Fibroblast of upper back skin (primary cell): Measurements from ENCODE around the gene ZNF674.

ENCODE experiments used
- DNase-seq: peaks from one replicate; pipeline ENCODE4 v3.0.0-alpha.2; 2013

ZNF674 gene

GRCh38 chrX:46545111-46546005, at the start of gene ZNF674:
Gene ZNF674, minus strand, starts transcription at chrX:46545421. Its CDS starts 3,334 bp downstream, at chrX:46542087.
- peak; percentile 90 for DNase-seq

- peak; percentile 59 for DNase-seq
These were observed 44.9 kb upstream of the ZNF674 start for GRCh38 chrX:46589977-46590723.

- DNase-seq, result peak; percentile 87
These were observed 43.0 kb upstream of the ZNF674 start for GRCh38 chrX:46588263-46588662.

GRCh38 chrX:46587753-46588171, 42.5 kb upstream of the ZNF674 start:
- no peak for DNase-seq

GRCh38 chrX:46587158-46587557, 41.9 kb upstream of the ZNF674 start:
- peak; percentile 63 for DNase-seq

- no peak for DNase-seq
These were observed 39.5 kb upstream of the ZNF674 start for GRCh38 chrX:46584736-46585135.

GRCh38 chrX:46582966-46583365, 37.7 kb upstream of the ZNF674 start:
- DNase-seq, result peak; percentile 92

- peak; percentile 72 for DNase-seq
These were observed 37.1 kb upstream of the ZNF674 start for GRCh38 chrX:46582325-46582724.

- no peak for DNase-seq
These were observed 35.4 kb upstream of the ZNF674 start for GRCh38 chrX:46580613-46581012.

GRCh38 chrX:46579250-46579649, 34.0 kb upstream of the ZNF674 start:
- DNase-seq, result no peak

- no peak for DNase-seq
These were observed 32.2 kb upstream of the ZNF674 start for GRCh38 chrX:46577221-46578005.

GRCh38 chrX:46576458-46576857, 31.2 kb upstream of the ZNF674 start:
- no peak for DNase-seq

GRCh38 chrX:46575991-46576392, 30.8 kb upstream of the ZNF674 start:
- no peak for DNase-seq

GRCh38 chrX:46575586-46575985, 30.4 kb upstream of the ZNF674 start:
- no peak for DNase-seq

GRCh38 chrX:46574774-46575381, 29.7 kb upstream of the ZNF674 start:
- no peak for DNase-seq

- peak; percentile 41 for DNase-seq
These were observed 28.9 kb upstream of the ZNF674 start for GRCh38 chrX:46573892-46574773.

GRCh38 chrX:46573331-46573891, 28.2 kb upstream of the ZNF674 start, which contains the start of gene CHST7:
Gene CHST7, plus strand, starts transcription at chrX:46573765. Its CDS starts 167 bp downstream, at chrX:46573932.
- peak; percentile 49 for DNase-seq

GRCh38 chrX:46572340-46572936, 27.2 kb upstream of the ZNF674 start:
- no peak for DNase-seq

GRCh38 chrX:46571423-46572339, 26.5 kb upstream of the ZNF674 start:
- DNase-seq, result no peak

GRCh38 chrX:46569621-46570020, 24.4 kb upstream of the ZNF674 start:
- DNase-seq, result no peak
